ENCODE measurements around the gene PPT2. TPM values are rescaled to one million over a fixed set of nuclear protein-coding genes. Genes with fewer than 3 reads are reported as not detected.
A peak's percentile ranks its signal among the peaks of the same experiment; 100 is the strongest.
"Not testable (repeated sequence)": the region's sequence is repeated elsewhere in the genome, so short reads cannot be mapped to it uniquely, and the experiment has no call there.

The PPT2 gene
- total RNA-seq, 2 donors from 2014 or later, result 8.1 to 9.2 TPM

DNA sequence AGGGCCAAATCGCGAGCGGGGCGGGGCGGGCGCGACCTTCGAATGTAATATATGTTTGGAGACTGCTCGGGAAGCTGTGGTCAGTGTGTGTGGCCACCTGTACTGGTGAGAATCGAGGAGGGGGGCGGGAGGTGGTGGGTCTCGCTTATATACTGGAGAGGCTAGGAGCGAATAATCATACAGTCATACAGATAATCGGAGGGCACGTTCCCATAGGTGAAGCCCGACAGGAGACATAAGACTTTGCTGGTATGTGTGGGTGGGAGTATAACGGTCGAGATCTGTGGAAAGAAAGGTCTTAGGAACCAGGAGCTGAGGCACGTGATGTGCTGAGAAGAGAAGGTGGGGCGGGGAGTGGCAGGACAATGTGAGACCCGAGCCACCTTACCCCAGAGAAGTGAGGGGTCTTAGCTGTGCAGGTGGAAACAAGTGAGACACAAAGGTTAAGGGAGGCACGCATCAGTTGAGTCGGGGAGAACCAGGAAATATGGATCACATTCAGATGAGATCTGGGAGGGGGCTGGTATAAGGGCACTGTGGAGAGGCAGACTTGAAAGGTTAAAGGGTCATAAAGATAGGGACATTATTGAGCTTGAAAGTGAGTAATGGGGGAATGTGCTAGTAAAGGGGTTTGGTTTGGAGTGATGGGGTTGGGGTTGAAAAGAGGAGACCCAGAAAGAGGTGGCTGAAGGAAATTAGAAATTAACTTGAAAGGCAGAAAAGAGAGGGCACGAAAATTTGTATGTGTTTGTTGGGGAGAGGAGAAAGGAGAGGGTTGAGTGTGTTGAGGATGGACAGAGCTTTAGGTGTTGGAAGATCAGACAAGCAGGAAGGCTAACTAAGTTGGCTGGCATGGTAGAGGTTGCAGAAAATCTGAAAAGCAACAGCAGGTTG, 24.9 kb downstream of the PPT2 start:
- DNase-seq (no peak), ATAC-seq (no peak)
- peak overlapping the region; percentile 98 for H3K27ac Mint-ChIP-seq
- H3K27me3 Mint-ChIP-seq, result no peaks in the 10 kb centered on the region
- H3K9me3 ChIP-seq (ENCODE audit: control insufficient read depth, low read length, poor library complexity, severe bottlenecking), result no peaks in the 10 kb centered on the region
- peaks cover 6% of the 10 kb centered on the region for H3K36me3 Mint-ChIP-seq (ENCODE audit: low read depth)
- H3K4me1 Mint-ChIP-seq, result peaks cover 59% of the 10 kb centered on the region
- peak overlapping the region; percentile 98 for H3K4me3 Mint-ChIP-seq

- Mint-ChIP-seq H3K4me1 (peaks cover 52% of the 10 kb centered on the region), H3K36me3 (ENCODE audit: low read depth) (peaks cover 6% of the 10 kb centered on the region), H3K27ac (peak overlapping the region; percentile 98), H3K4me3 (peak overlapping the region; percentile 69), H3K27me3 (no peaks in the 10 kb centered on the region)
- no peaks in the 10 kb centered on the region for H3K9me3 ChIP-seq (ENCODE audit: control insufficient read depth, low read length, poor library complexity, severe bottlenecking)
- no peak for ATAC-seq
- no peak for DNase-seq
Observed at GRCh38 chr6:32179766-32180405, 25.9 kb downstream of the PPT2 start.

DNA sequence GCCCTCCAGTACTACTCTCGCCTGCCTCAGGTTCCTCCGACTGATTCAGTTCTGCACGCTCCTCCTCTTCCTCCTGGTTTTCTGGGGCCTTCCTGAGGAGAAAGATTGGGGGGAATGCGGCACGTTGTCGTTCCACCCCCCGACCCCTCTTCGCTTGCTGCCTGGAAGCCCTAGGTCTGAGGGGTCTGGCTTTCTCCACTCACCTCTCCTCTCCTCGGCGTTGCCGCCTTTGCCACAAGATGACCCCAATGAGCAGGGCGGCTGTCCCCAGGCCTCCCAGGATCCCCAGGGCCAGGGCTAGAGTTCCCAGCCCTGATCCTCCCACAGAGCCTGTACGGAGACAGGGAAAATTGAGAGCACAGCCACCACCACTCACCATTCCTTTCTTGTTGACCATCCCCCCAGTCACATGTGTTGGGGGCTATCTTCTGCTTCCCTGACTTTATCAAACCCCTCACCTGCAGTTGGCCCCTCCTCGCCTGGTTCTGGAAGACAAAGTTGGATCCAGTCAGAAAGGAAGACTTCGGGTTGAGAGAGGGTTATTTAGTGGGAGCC, 27.3 kb downstream of the PPT2 start:
- Mint-ChIP-seq H3K4me1 (peaks cover 46% of the 10 kb centered on the region), H3K27me3 (no peaks in the 10 kb centered on the region), H3K4me3 (no peak overlapping the region), H3K27ac (peak overlapping the region; percentile 98), H3K36me3 (ENCODE audit: low read depth) (peaks cover 10% of the 10 kb centered on the region)
- no peak for ATAC-seq
- no peaks in the 10 kb centered on the region for H3K9me3 ChIP-seq (ENCODE audit: control insufficient read depth, low read length, poor library complexity, severe bottlenecking)
- no peak for DNase-seq

DNA sequence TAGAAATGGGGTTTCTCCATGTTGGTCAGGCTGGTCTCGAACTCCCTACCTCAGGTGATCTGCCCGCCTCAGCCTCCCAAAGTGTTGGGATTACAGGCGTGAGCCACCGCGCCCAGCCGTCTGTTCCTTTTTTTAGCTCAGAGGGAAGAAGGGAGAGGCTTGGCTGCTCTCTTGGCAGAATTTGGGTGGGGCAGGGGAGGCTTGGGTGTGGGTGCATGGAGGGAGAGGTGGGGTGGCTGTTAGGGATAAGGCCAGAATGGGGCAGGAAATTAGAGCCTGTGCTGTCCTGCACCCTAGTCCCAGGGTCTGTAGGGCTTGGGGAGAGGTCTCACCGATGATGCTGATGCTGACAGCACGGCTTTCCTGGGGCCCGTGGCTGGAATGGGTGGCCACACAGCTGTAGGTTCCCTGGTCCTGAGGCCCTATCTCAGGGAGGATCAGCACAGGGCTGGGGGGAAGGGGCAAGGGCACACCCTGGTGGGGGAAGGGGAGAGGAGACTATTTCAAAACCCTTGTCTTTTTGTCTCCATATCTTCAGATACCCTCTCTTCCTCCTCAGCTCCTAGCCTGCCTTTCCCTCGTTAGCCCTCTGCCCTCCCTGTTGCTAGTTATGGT, 28.1 kb downstream of the PPT2 start:
- no peaks in the 10 kb centered on the region for H3K27me3 Mint-ChIP-seq
- no peak for ATAC-seq
- H3K9me3 ChIP-seq (ENCODE audit: control insufficient read depth, low read length, poor library complexity, severe bottlenecking), result no peaks in the 10 kb centered on the region
- no peak for DNase-seq
- peak overlapping the region; percentile 56 for H3K27ac Mint-ChIP-seq
- peaks cover 14% of the 10 kb centered on the region for H3K36me3 Mint-ChIP-seq (ENCODE audit: low read depth)
- H3K4me3 Mint-ChIP-seq, result no peak overlapping the region
- peaks cover 46% of the 10 kb centered on the region for H3K4me1 Mint-ChIP-seq

DNA sequence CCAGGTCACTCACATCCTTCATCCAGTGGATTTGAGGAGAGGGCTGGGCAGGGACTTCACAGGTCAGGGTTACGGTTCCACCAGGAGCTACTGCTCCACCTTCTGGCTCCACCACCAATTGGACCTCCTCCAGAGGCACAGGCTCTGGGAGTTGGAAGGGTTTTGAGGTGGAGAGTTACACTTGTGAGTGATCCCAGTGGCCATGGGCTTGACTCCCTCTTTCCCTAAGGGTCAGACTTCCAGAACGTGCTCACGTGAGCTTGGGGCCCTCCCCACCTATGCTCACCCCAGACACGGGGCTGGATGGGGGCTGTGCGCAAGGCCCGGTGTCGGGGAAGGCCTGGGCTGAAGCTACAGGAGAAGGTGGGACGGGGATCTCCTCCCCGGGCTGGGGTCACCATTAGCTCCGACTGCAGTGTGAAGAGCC, 28.6 kb downstream of the PPT2 start:
- H3K27me3 Mint-ChIP-seq, result no peaks in the 10 kb centered on the region
- no peak for ATAC-seq

GRCh38 chr6:32183030-32183429, 29.1 kb downstream of the PPT2 start:
- peaks cover 47% of the 10 kb centered on the region for H3K4me1 Mint-ChIP-seq
- DNase-seq (no peak), ATAC-seq (no peak)
- H3K4me3 Mint-ChIP-seq, result no peak overlapping the region
- H3K36me3 Mint-ChIP-seq (ENCODE audit: low read depth), result peaks cover 14% of the 10 kb centered on the region
- H3K27me3 Mint-ChIP-seq, result no peaks in the 10 kb centered on the region
- peak overlapping the region; percentile 63 for H3K27ac Mint-ChIP-seq
- no peaks in the 10 kb centered on the region for H3K9me3 ChIP-seq (ENCODE audit: control insufficient read depth, low read length, poor library complexity, severe bottlenecking)

More for the DNA sequence above, 28.6 kb downstream of the PPT2 start:
- H3K36me3 Mint-ChIP-seq (ENCODE audit: low read depth), result peaks cover 14% of the 10 kb centered on the region
- H3K9me3 ChIP-seq (ENCODE audit: control insufficient read depth, low read length, poor library complexity, severe bottlenecking), result no peaks in the 10 kb centered on the region
- peaks cover 46% of the 10 kb centered on the region for H3K4me1 Mint-ChIP-seq
- DNase-seq, result no peak
- peak overlapping the region; percentile 63 for H3K27ac Mint-ChIP-seq
- H3K4me3 Mint-ChIP-seq, result no peak overlapping the region

GRCh38 chr6:32183483-32184083, 29.6 kb downstream of the PPT2 start:
- DNase-seq, result no peak
- Mint-ChIP-seq H3K27ac (peak overlapping the region; percentile 63), H3K4me1 (peaks cover 46% of the 10 kb centered on the region), H3K36me3 (ENCODE audit: low read depth) (peaks cover 12% of the 10 kb centered on the region), H3K27me3 (no peaks in the 10 kb centered on the region), H3K4me3 (no peak overlapping the region)
- no peak for ATAC-seq
- H3K9me3 ChIP-seq (ENCODE audit: control insufficient read depth, low read length, poor library complexity, severe bottlenecking), result no peaks in the 10 kb centered on the region

DNA sequence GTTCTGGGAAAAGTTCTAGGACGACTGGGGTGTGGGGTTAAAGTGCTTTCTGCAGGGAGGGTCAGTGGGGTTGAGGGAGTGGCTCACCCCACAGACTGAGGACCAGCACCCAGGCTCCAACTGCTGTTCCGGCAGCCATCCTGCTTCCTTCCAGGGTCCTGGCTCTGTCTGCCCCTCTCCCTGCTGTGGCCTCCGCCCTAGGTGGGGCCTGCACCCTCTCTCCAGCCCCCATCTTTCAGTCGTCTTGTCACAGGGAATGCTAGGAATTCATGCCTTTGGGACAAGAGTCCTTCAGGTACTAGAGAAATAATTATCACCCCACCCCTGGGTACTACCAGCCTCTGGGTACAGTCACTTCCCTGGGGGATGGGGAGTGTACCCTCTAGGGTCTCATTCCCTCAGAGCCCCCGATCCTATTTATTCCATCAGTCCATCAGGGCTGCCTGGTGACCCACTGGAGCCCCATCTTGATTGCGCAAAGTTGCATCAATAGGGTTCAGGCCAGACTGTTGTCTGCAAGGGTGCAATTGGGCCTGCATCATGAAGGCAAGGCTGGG, 30.2 kb downstream of the PPT2 start, which contains the start of gene AGER:
AGER (minus strand) TSS at position 170 of the 557 bp plus-strand sequence; CDS start at position 139, 31 bp downstream.
- H3K27me3 Mint-ChIP-seq, result no peaks in the 10 kb centered on the region
- ATAC-seq (no peak), DNase-seq (no peak)
- peaks cover 16% of the 10 kb centered on the region for H3K36me3 Mint-ChIP-seq (ENCODE audit: low read depth)
- no peak within 1 kb of the TSS for H3K4me3 Mint-ChIP-seq
- no peaks in the 10 kb centered on the region for H3K9me3 ChIP-seq (ENCODE audit: control insufficient read depth, low read length, poor library complexity, severe bottlenecking)
- H3K4me1 Mint-ChIP-seq, result peaks cover 46% of the 10 kb centered on the region
- H3K27ac Mint-ChIP-seq, result peak within 1 kb of the TSS; percentile 98

DNA sequence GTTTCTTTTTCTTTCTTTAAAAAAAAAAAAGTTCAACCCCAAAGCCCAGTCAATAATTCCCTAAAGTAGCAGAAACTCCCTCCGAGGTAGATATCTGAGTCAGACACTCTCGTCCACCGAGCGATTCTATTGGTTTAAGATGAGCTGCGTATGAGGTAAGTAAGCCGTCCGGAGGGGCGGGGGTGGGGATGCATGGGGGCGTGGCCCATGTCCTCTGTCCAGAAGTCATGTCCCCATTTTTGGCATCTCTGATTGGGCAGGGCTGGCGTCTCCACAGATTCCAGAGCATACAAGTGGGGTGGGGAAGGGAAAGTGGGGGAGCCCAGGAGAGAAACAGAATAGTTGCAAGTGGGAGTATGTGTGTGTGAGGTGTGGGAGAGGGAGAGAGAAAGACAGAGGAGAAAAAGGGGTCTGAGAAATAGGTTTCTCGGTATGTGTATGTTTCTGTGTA, 31.8 kb downstream of the PPT2 start:
- ATAC-seq (peak; percentile 81), DNase-seq (peak in 2 of 3 donors; percentile 44 to 62)
- peak overlapping the region; percentile 98 for H3K27ac Mint-ChIP-seq
- H3K9me3 ChIP-seq (ENCODE audit: control insufficient read depth, low read length, poor library complexity, severe bottlenecking); H3K27me3 Mint-ChIP-seq: not testable (repeated sequence)
- H3K36me3 Mint-ChIP-seq (ENCODE audit: low read depth), result peaks cover 14% of the 10 kb centered on the region
- peaks cover 41% of the 10 kb centered on the region for H3K4me1 Mint-ChIP-seq
- H3K4me3 Mint-ChIP-seq, result peak overlapping the region; percentile 98

GRCh38 chr6:32186151-32186840, 32.4 kb downstream of the PPT2 start:
- Mint-ChIP-seq H3K36me3 (ENCODE audit: low read depth) (peaks cover 14% of the 10 kb centered on the region), H3K4me3 (peak overlapping the region; percentile 98), H3K27ac (peak overlapping the region; percentile 98), H3K4me1 (peaks cover 42% of the 10 kb centered on the region)
- not testable (repeated sequence) for DNase-seq; H3K9me3 ChIP-seq (ENCODE audit: control insufficient read depth, low read length, poor library complexity, severe bottlenecking); H3K27me3 Mint-ChIP-seq; ATAC-seq

DNA sequence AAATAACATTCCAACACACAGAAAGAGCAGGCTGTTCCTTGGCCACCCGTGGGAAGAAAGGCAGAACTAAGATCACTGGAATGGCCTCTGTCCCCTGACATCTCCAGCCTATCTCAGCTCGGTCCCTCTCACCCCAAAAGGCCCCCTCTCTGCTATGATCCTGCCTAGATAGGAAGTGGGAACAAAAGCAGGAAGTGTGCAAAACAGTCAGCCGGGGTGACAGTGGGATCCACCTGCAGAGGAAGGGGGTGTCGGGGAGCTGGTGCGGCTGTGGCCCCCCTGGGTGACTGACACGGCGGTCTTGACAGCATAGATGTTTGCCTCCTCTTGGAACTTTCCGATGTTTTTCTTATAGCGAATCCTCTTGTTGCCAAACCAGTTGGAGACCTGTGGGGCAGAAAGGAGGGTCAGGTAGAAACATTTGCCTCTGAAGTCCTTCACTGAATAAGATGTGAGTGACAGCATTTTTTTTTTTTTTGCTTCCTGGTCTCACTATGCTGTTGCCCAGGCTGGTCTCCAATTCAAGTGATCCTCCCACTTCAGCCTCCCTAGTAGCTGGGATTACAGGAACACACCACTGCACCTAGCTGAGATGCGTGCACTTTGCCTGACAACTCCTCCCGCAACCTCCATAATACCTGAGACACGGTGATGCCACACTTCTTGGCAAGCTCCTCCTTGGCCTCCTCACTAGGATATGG, 33.2 kb downstream of the PPT2 start:
- H3K27me3 Mint-ChIP-seq, result no peaks in the 10 kb centered on the region
- H3K4me1 Mint-ChIP-seq, result peaks cover 45% of the 10 kb centered on the region
- H3K36me3 Mint-ChIP-seq (ENCODE audit: low read depth), result peaks cover 20% of the 10 kb centered on the region
- H3K27ac Mint-ChIP-seq, result peak overlapping the region; percentile 98
- no peaks in the 10 kb centered on the region for H3K9me3 ChIP-seq (ENCODE audit: control insufficient read depth, low read length, poor library complexity, severe bottlenecking)
- peak overlapping the region; percentile 98 for H3K4me3 Mint-ChIP-seq
- no peak for ATAC-seq
- DNase-seq, result no peak

Data from T-helper 17 cell (primary cell).